Karpas-422 (cell line): ENCODE measurements around the gene AKT2. TPM values are rescaled to one million over a fixed set of nuclear protein-coding genes. Genes with fewer than 3 reads are reported as not detected.
"Not testable (repeated sequence)": the region's sequence is repeated elsewhere in the genome, so short reads cannot be mapped to it uniquely, and the experiment has no call there.

Source experiments
- DNase-seq: peaks from one replicate; pipeline ENCODE4 v3.0.0-alpha.2; 2015
- H2AFZ ChIP-seq: fragments of 200-600 bp; sonication (generic); 2 replicates; pipeline ENCODE4 v1.6.1; 2014; ENCODE audit warnings: antibody characterized with exemption, low read length, mixed read lengths
- H3K27ac ChIP-seq: fragments of 200-600 bp; sonication (generic); 2 replicates; pipeline ENCODE4 v1.5.1; 2014; ENCODE audit warnings: mild to moderate bottlenecking, low read length, moderate library complexity
- H3K27me3 ChIP-seq: fragments of 200-600 bp; sonication (generic); 2 replicates; pipeline ENCODE4 v1.6.1; 2014; ENCODE audit warnings: low read length, mixed read lengths
- H3K36me3 ChIP-seq: fragments of 200-600 bp; sonication (generic); 2 replicates; pipeline ENCODE4 v1.6.1; 2014; ENCODE audit warnings: low read length, mixed read lengths; ENCODE audit not compliant: insufficient read depth
- H3K4me1 ChIP-seq: fragments of 200-600 bp; sonication (generic); 2 replicates; pipeline ENCODE4 v1.6.1; 2014; ENCODE audit warnings: mild to moderate bottlenecking, low read length, mixed read lengths
- H3K4me2 ChIP-seq: fragments of 200-600 bp; sonication (generic); 2 replicates; pipeline ENCODE4 v1.6.1; 2014; ENCODE audit warnings: low read length, low read depth, mild to moderate bottlenecking; ENCODE audit not compliant: poor library complexity, severe bottlenecking
- H3K4me3 ChIP-seq: fragments of 200-600 bp; sonication (generic); 2 replicates; pipeline ENCODE4 v1.5.1; 2014; ENCODE audit warnings: mild to moderate bottlenecking, antibody characterized with exemption, low read length, mixed read lengths
- H3K79me2 ChIP-seq: fragments of 200-600 bp; sonication (generic); 2 replicates; pipeline ENCODE4 v1.6.1; 2014; ENCODE audit warnings: mild to moderate bottlenecking, low read length, mixed read lengths
- H3K9ac ChIP-seq: fragments of 200-600 bp; sonication (generic); 2 replicates; pipeline ENCODE4 v1.6.0; 2014; ENCODE audit warnings: low read length
- H3K9me2 ChIP-seq: fragments of 200-600 bp; sonication (generic), shearing (Covaris generic); replicated peaks from 2 replicates; pipeline ENCODE4 v1.6.0; 2014; ENCODE audit warnings: mild to moderate bottlenecking, low read length, moderate library complexity; ENCODE audit not compliant: insufficient read depth
- H3K9me3 ChIP-seq: fragments of 300-700, 200-600 bp; sonication (generic); 2 replicates; pipeline ENCODE4 v1.6.1; 2014; ENCODE audit warnings: low read length, mixed read lengths
- H4K20me1 ChIP-seq: fragments of 200-600 bp; sonication (generic); 2 replicates; pipeline ENCODE4 v1.6.1; 2014; ENCODE audit warnings: mild to moderate bottlenecking, antibody characterized with exemption, low read length, low read depth; ENCODE audit not compliant: insufficient read depth
- total RNA-seq: library from RNA; depleted of rRNA; stranded (reverse); fragments of >200 nt; shearing (Covaris generic); gene quantifications from 2 replicates; pipeline ENCODE4 v1.2.3, GENCODE V29; 2014; ENCODE audit warnings: low replicate concordance

AKT2 gene
- total RNA-seq, 1 experiment from 2014 or later = 85.9 TPM

DNA sequence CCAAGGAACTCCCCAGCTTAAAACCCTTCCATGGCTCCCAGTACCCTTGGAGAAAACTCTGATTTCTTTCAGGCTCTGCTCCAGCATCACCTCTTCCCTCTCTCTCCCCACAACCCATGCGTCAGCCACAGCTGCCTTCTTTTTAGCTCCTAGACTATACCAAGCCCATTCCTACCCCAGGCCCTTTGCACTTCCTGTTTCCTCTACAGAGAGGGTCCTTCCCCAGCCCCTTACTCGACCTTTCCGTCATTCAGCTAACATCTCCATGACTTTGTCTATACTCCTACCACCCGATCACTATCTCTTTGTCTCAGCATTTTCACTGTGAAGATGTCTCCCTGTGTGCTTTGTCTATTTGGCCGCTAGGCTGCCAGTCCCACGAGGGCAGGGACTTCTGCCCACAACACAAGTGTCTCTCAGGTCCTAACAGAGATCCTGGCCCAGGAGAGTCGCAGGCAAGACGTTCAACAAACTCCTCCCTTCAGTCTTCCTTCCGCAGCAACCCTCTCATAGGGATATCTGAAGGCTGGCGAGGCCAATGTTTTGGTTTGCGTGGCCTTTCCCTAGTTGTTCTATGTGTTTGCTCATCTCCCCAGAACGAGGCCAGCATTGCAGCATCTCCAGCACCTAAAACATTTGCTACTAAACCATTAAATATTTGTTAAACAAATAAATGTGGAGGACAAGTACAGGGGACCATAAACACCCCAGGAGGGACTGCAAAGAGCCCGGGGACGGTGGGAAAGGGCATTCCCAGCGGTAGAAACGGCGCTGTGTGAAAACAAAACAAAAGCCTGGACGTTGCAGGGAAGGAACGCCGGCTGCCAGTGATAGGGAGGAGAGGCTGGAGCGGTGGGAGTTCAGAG lies 59.5 kb downstream of the AKT2 start:
- Histone ChIP-seq H3K27ac (no peak overlapping the region), H2AFZ (no peak overlapping the region), H3K9me2 (no peaks in the 10 kb centered on the region), H3K9me3 (no peaks in the 10 kb centered on the region), H3K79me2 (no peaks in the 10 kb centered on the region), H3K9ac (no peak overlapping the region), H3K4me1 (no peaks in the 10 kb centered on the region), H4K20me1 (0 out of 2 replicates have a peak, but pooled peaks cover under 1% of the 10 kb centered on the region), H3K27me3 (no peaks in the 10 kb centered on the region), H3K4me3 (no peak overlapping the region), H3K4me2 (no peak overlapping the region), H3K36me3 (no peaks in the 10 kb centered on the region)
- peak; percentile 46 for DNase-seq

DNA sequence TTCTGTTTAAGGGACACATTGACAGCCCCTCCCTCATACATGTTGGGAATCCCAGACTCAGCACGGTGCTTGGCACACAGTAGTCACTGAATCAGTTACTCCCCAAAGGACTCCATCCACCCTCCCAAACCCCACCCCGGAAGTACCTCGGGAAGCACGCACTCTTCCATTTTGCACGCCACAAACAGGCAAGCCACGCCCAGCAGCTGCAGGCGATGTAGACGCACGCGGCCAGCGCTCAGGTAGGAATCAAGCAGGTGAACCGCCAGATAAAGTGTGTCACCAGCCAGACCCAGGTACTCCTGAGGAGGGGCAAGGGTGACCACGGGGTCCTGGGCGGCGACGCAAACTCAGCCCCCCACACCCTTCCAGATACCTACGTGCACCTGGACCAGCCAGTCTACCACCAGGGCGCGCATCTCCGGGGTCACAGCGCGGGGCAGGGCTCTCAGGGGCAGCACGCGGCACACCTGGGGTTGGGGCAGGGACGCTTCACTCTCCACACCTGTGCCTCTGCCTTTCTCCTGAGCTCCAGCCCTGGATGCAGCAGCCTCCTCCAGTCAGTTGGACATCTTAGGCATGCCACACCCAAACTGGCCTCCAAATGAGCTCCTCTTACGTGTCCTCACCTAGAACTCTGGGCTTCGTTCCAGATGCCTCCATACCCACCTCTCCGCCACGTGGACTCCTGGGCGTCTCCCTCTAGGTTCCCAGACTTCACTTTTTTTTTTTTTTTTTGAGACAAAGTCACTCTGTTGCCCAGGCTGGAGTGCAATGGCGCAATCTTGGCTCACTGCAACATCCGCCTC lies 60.6 kb downstream of the AKT2 start:
- Histone ChIP-seq H3K27me3 (no peaks in the 10 kb centered on the region), H2AFZ (no peak overlapping the region)

DNA sequence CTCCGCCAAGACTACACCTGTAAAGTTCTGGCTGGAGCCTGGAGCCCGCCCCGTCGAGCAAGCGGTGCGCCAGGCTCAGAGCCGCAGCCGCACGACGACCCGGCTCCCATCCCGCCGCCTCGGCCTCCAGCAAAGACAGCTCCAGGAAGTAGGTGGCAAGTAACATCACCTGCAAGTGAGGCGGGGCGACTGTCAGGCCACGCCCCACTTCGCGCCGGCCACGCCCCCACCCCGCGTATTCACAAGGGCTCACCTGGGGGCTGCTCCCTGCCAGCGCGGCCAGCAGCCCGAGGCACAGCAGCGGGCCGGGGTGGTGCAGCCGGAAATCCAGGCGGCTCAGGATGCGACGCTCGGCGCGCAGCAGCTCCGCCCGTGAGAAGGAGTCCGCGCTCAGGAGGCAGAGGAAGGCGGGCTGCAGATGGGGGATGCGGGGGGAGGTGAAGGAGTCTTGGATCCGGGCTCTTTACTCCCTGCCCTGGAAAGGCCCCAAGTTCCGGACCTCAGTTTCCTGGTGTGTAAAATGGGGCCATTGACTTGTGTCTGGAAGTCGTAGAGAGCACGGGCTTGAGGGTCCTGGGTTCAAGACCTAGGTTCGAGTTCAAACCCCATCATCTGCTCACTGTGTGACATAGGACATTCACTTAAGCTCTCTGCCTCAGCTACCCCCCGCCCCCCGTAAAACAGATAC lies 61.9 kb downstream of the AKT2 start:
- no peaks in the 10 kb centered on the region for H3K9me2 ChIP-seq
- H3K4me2 ChIP-seq = no peak overlapping the region
- no peaks in the 10 kb centered on the region for H3K27me3 ChIP-seq
- H3K9ac ChIP-seq = no peak overlapping the region
- no peak for DNase-seq
- H3K79me2 ChIP-seq = no peaks in the 10 kb centered on the region
- no peaks in the 10 kb centered on the region for H3K36me3 ChIP-seq
- no peaks in the 10 kb centered on the region for H3K4me1 ChIP-seq
- H2AFZ ChIP-seq = no peak overlapping the region
- H3K4me3 ChIP-seq = no peak overlapping the region
- no peak overlapping the region for H3K27ac ChIP-seq
- no peaks in the 10 kb centered on the region for H4K20me1 ChIP-seq
- no peaks in the 10 kb centered on the region for H3K9me3 ChIP-seq

More for the DNA sequence above, 60.6 kb downstream of the AKT2 start:
- Histone ChIP-seq H3K4me1 (no peaks in the 10 kb centered on the region), H3K27ac (no peak overlapping the region), H4K20me1 (no peaks in the 10 kb centered on the region), H3K4me2 (no peak overlapping the region), H3K9me2 (no peaks in the 10 kb centered on the region), H3K79me2 (no peaks in the 10 kb centered on the region), H3K9ac (no peak overlapping the region), H3K9me3 (no peaks in the 10 kb centered on the region), H3K4me3 (no peak overlapping the region), H3K36me3 (no peaks in the 10 kb centered on the region)
- DNase-seq = no peak

DNA sequence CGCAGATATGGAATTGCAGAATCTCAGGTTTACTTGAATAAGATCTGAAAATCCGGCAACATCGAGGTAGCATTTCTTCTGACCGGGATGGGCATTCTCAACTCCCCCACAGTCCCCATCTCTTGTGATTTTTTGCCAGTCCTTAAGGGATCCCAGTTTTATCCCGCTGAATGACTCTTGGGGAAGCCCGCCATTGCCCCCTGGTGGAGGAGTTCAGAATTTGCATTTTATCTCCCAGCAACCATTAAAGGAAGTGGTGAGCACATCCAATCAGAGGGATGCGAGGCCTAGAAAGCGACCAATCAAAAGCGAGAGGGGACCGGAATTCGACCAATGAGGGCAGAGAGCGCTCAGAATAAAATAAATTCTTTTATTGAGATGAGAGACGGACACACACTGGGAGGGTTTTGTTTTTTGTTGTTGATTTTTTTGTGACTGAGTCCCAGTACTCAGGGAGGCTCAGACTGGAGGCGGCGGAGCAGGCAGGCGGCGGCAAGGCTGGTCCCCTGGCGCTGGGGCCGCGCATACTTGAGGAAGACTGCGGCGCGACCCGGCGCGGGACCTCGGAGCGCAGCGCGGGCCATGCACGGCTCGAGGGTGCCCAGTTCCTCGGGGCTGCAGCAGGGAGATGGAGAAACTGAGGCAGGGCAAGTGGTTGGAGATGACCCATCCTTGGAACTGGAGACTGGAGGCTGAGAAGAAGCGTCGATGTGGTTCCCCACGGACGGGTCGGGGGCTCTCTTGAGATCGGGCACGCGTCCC lies 63.1 kb downstream of the AKT2 start:
- Histone ChIP-seq H3K9me2 (no peaks in the 10 kb centered on the region), H3K9ac (no peak overlapping the region), H3K27ac (no peak overlapping the region), H3K27me3 (no peaks in the 10 kb centered on the region), H4K20me1 (no peaks in the 10 kb centered on the region), H3K4me3 (no peak overlapping the region), H3K4me2 (no peak overlapping the region), H3K79me2 (no peaks in the 10 kb centered on the region), H3K4me1 (no peaks in the 10 kb centered on the region), H3K9me3 (no peaks in the 10 kb centered on the region), H2AFZ (no peak overlapping the region), H3K36me3 (no peaks in the 10 kb centered on the region)
- DNase-seq = peak; percentile 96

DNA sequence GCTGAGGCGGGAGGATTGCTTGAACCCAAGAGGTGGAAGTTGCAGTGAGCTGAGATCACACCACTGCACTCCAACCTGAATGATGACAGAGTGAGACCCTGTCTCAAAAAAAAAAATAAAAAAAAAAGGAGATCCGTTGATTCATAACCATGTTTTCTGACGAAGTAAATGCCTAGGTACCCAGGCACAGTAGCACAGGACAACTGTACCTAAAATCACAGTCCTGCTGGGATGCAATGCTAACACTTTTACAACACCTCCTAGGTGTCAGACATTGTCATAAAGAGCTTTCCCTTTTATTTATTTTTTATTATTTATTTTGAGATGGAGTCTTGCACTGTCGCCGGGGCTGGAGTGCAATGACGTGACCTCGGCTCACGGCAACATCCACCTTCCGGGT lies 64.5 kb downstream of the AKT2 start:
- no peaks in the 10 kb centered on the region for H3K36me3 ChIP-seq
- no peaks in the 10 kb centered on the region for H3K79me2 ChIP-seq
- H4K20me1 ChIP-seq = no peaks in the 10 kb centered on the region
- H2AFZ ChIP-seq = no peak overlapping the region
- no peak overlapping the region for H3K4me3 ChIP-seq
- H3K9me2 ChIP-seq = no peaks in the 10 kb centered on the region
- H3K4me2 ChIP-seq = no peak overlapping the region
- no peaks in the 10 kb centered on the region for H3K9me3 ChIP-seq
- no peak overlapping the region for H3K27ac ChIP-seq
- no peak overlapping the region for H3K9ac ChIP-seq
- no peaks in the 10 kb centered on the region for H3K27me3 ChIP-seq
- DNase-seq = no peak
- no peaks in the 10 kb centered on the region for H3K4me1 ChIP-seq

DNA sequence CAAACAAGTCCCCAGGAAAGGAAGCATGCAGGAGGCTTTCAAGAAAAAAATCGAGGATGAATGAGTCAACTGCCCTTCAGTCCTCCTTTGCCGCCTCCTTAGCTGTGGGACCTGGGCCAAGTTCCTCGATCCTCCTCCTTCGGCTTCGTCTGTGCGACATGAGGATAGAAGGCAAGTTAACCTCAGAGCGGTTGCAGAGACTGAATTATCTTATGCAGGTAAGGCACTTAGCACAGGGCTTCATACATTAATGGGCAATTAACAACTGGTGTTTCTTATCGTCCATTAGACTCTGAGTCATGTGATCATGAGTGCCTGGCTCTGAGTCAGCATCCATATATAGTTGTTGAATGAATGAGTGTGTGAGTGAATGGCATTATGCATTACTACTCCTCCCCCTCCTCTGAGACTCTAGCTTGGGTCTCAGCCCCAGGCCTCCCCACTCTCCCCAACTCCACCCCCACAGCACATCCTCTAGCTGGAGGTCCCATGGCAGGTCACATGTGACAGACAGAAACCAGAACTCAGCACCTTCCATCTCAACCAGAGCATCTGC lies 65.3 kb downstream of the AKT2 start:
- Histone ChIP-seq H3K9me3 (no peaks in the 10 kb centered on the region), H4K20me1 (no peaks in the 10 kb centered on the region), H2AFZ (no peak overlapping the region), H3K79me2 (no peaks in the 10 kb centered on the region), H3K4me1 (no peaks in the 10 kb centered on the region), H3K4me3 (no peak overlapping the region), H3K27ac (no peak overlapping the region), H3K4me2 (no peak overlapping the region), H3K27me3 (no peaks in the 10 kb centered on the region), H3K36me3 (no peaks in the 10 kb centered on the region), H3K9me2 (no peaks in the 10 kb centered on the region), H3K9ac (no peak overlapping the region)
- no peak for DNase-seq

DNA sequence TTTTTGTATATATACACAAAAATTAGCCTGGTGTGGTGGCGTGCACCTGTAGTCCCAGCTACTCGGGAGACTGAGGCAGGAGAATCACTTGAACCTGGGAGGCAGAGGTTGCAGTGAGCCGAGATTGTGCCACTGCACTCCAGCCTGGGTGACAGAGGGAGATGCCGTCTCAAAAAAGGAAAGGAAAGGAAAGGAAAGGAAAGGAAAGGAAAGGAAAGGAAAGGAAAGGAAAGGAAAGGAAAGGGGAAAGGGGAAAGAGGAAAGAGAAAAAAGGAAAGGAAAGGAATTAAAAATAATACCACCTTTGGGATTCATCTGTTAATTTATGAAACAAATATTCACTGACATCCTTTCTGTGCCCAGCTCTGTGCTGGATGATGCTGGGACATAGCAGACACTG lies 66.1 kb downstream of the AKT2 start:
- H3K27me3 ChIP-seq, H3K79me2 ChIP-seq, H3K4me2 ChIP-seq, H2AFZ ChIP-seq, H3K9me2 ChIP-seq, DNase-seq, H3K36me3 ChIP-seq, H3K4me3 ChIP-seq, H3K27ac ChIP-seq, H3K9me3 ChIP-seq, H4K20me1 ChIP-seq, H3K4me1 ChIP-seq, H3K9ac ChIP-seq: not testable (repeated sequence)
